Measurements from ENCODE around the gene ETV5. TPM values are rescaled to one million over a fixed set of nuclear protein-coding genes. Genes with fewer than 3 reads are reported as not detected.

Gene ETV5
- total RNA-seq, 3 donors from 2014 or later (not counting 1 experiment from before 2014, with no cell fraction given) = 3.0 to 5.3 (median 4.6) TPM

GRCh38 chr3:186001842-186002241 is 107.0 kb downstream of the ETV5 start:
- no peak for ATAC-seq
- no peak for DNase-seq
- no peaks in the 10 kb centered on the region for H3K9me3 ChIP-seq (ENCODE audit: control insufficient read depth, insufficient read depth, low read length)
- no peaks in the 10 kb centered on the region for H3K4me1 ChIP-seq (ENCODE audit: control insufficient read depth, insufficient read depth, low read length)
- peaks cover 7% of the 10 kb centered on the region for H3K36me3 Mint-ChIP-seq
- peaks cover 23 to 36% of the 10 kb centered on the region in 2 donors for H3K27me3 Mint-ChIP-seq (ENCODE audit: low read depth in 2 of 2)
- H3K27ac ChIP-seq (ENCODE audit: low read length) = no peak overlapping the region
- H3K4me1 Mint-ChIP-seq = no peaks in the 10 kb centered on the region
- no peak overlapping the region for H3K4me3 Mint-ChIP-seq
- H3K9me3 Mint-ChIP-seq = no peaks in the 10 kb centered on the region
- no peak for TF ChIP-seq CTCF (IDR thresholded peaks at IDR 0.05)
- 7% methylated on average over 1 of the region's 2 CpGs for WGBS (ENCODE audit: insufficient coverage)
- H3K4me3 ChIP-seq (ENCODE audit: low read length) = no peak overlapping the region
- no peaks in the 10 kb centered on the region for H3K36me3 ChIP-seq (ENCODE audit: control insufficient read depth, insufficient read depth, low read length)
- intact Hi-C loops (cut with micrococcal nuclease) = no loop called here
- no peak overlapping the region for H3K27ac Mint-ChIP-seq
- H3K27me3 ChIP-seq (ENCODE audit: control insufficient read depth, insufficient read depth, low read length) = no peaks in the 10 kb centered on the region

GRCh38 chr3:185999221-185999620 is 109.7 kb downstream of the ETV5 start:
- H3K4me3 Mint-ChIP-seq = no peak overlapping the region
- TF ChIP-seq CTCF (IDR thresholded peaks at IDR 0.05) = no peak
- Histone ChIP-seq H3K27me3 (ENCODE audit: control insufficient read depth, insufficient read depth, low read length) (no peaks in the 10 kb centered on the region), H3K36me3 (ENCODE audit: control insufficient read depth, insufficient read depth, low read length) (no peaks in the 10 kb centered on the region), H3K27ac (ENCODE audit: low read length) (no peak overlapping the region), H3K9me3 (ENCODE audit: control insufficient read depth, insufficient read depth, low read length) (no peaks in the 10 kb centered on the region), H3K4me3 (ENCODE audit: low read length) (no peak overlapping the region), H3K4me1 (ENCODE audit: control insufficient read depth, insufficient read depth, low read length) (no peaks in the 10 kb centered on the region)
- no peaks in the 10 kb centered on the region for H3K4me1 Mint-ChIP-seq
- DNase-seq (no peak), ATAC-seq (no peak)
- no peaks in the 10 kb centered on the region for H3K9me3 Mint-ChIP-seq
- H3K27me3 Mint-ChIP-seq (ENCODE audit: low read depth in 2 of 2) = peaks cover 20 to 27% of the 10 kb centered on the region in 2 donors
- no peak overlapping the region for H3K27ac Mint-ChIP-seq
- intact Hi-C loops (cut with micrococcal nuclease) = no loop called here
- H3K36me3 Mint-ChIP-seq = no peaks in the 10 kb centered on the region
- 90% methylated on average over 13 of the region's 14 CpGs for WGBS (ENCODE audit: insufficient coverage)

- H3K27ac ChIP-seq (ENCODE audit: low read length) = no peak overlapping the region
- no peaks in the 10 kb centered on the region for H3K9me3 ChIP-seq (ENCODE audit: control insufficient read depth, insufficient read depth, low read length)
- intact Hi-C loops (cut with micrococcal nuclease) = no loop called here
- no peak overlapping the region for H3K27ac Mint-ChIP-seq
- H3K36me3 Mint-ChIP-seq = no peaks in the 10 kb centered on the region
- H3K36me3 ChIP-seq (ENCODE audit: control insufficient read depth, insufficient read depth, low read length) = no peaks in the 10 kb centered on the region
- WGBS (ENCODE audit: insufficient coverage) = 83% methylated on average over 1 of the region's 2 CpGs
- no peaks in the 10 kb centered on the region for H3K4me1 Mint-ChIP-seq
- H3K4me3 ChIP-seq (ENCODE audit: low read length) = no peak overlapping the region
- H3K4me1 ChIP-seq (ENCODE audit: control insufficient read depth, insufficient read depth, low read length) = no peaks in the 10 kb centered on the region
- TF ChIP-seq CTCF (IDR thresholded peaks at IDR 0.05) = no peak
- DNase-seq (no peak), ATAC-seq (no peak)
- H3K27me3 Mint-ChIP-seq (ENCODE audit: low read depth in 2 of 2) = peaks cover 21 to 23% of the 10 kb centered on the region in 2 donors
- no peak overlapping the region for H3K4me3 Mint-ChIP-seq
- no peaks in the 10 kb centered on the region for H3K27me3 ChIP-seq (ENCODE audit: control insufficient read depth, insufficient read depth, low read length)
- H3K9me3 Mint-ChIP-seq = no peaks in the 10 kb centered on the region
These were observed 110.8 kb downstream of the ETV5 start for GRCh38 chr3:185998136-185998535.

- no peaks in the 10 kb centered on the region for H3K4me1 ChIP-seq (ENCODE audit: control insufficient read depth, insufficient read depth, low read length)
- TF ChIP-seq CTCF (IDR thresholded peaks at IDR 0.05) = no peak
- Mint-ChIP-seq H3K27ac (no peak overlapping the region), H3K27me3 (ENCODE audit: low read depth in 2 of 2) (peaks cover 16 to 21% of the 10 kb centered on the region in 2 donors), H3K9me3 (no peaks in the 10 kb centered on the region), H3K4me1 (no peaks in the 10 kb centered on the region), H3K36me3 (no peaks in the 10 kb centered on the region), H3K4me3 (no peak overlapping the region)
- WGBS (ENCODE audit: insufficient coverage) = 75% methylated on average over 2 of the region's 3 CpGs
- intact Hi-C loops (cut with micrococcal nuclease) = no loop called here
- no peaks in the 10 kb centered on the region for H3K27me3 ChIP-seq (ENCODE audit: control insufficient read depth, insufficient read depth, low read length)
- H3K36me3 ChIP-seq (ENCODE audit: control insufficient read depth, insufficient read depth, low read length) = no peaks in the 10 kb centered on the region
- DNase-seq (no peak), ATAC-seq (no peak)
- H3K27ac ChIP-seq (ENCODE audit: low read length) = no peak overlapping the region
- H3K4me3 ChIP-seq (ENCODE audit: low read length) = no peak overlapping the region
- no peaks in the 10 kb centered on the region for H3K9me3 ChIP-seq (ENCODE audit: control insufficient read depth, insufficient read depth, low read length)
These were observed 111.8 kb downstream of the ETV5 start for GRCh38 chr3:185997130-185997529.

Measured in natural killer cell (primary cell).